ENCODE results near the gene SP9. TPM values are rescaled to one million over a fixed set of nuclear protein-coding genes. Genes with fewer than 3 reads are reported as not detected.

SP9 gene
- total RNA-seq, 1 experiment from 2014 or later = not detected

DNA sequence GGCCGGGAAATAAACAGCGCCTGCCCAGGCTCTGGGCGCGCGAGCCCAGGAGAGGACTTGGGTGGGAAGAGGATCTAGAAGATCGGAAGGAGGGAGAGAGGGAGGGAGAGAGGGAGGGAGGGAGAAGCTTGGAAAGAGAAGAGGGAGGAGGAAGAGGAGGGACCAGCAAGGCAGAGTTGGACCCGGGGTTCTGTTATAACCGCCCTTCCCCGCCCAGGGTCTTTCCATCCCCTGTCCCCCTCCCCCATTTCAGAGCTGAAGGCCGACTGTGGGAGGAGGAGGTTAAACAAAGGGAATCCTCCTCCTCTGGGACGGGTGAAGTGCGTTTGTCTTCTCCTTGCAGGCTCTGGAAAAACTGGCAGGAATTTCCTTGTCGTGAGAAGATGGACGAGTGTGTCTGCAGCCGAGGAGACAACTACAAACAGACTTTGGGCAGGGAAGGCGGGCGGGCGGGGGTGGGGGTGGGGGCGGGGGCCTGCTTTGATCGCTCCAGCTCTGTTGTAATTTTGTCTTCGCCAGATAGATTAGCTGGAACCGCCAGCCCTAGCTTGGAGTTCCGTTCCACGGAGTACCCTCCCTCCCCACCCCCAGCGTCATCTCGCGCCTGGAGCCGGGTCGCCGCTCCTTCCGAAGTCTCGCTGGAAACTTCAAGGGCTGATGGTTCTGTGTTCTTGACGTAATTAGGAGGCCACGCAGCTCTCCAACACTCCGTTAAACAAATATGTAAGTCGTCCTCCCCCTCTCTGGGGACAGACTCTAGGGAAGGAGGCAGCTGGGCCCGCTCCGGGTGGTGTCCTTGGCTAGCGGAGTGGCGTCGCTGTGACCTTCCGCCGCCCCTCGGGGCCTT is 6.4 kb upstream of the SP9 start:
- Histone ChIP-seq H3K79me1 (ENCODE audit: insufficient read depth, low read depth, low read length, poor library complexity, severe bottlenecking) (no peaks in the 10 kb centered on the region), H2BK120ac (ENCODE audit: low read depth, low read length, poor library complexity, severe bottlenecking) (no peak overlapping the region), H3K79me2 (ENCODE audit: insufficient read depth, low read length) (no peaks in the 10 kb centered on the region), H3K4me2 (ENCODE audit: insufficient read depth, insufficient read length, low read length) (peak overlapping the region; percentile 50), H3T11ph (ENCODE audit: low read length) (no peak overlapping the region), H2BK20ac (ENCODE audit: low read depth, low read length, poor library complexity, severe bottlenecking) (no peak overlapping the region), H2BK15ac (ENCODE audit: low read depth, low read length) (no peak overlapping the region), H2AFZ (ENCODE audit: low read length) (no peak overlapping the region), H3K9me3 (ENCODE audit: control insufficient read depth, low read depth, low read length) (no peaks in the 10 kb centered on the region), H3K9ac (ENCODE audit: extremely low read depth, insufficient read length, low read length) (no peak overlapping the region), H3K23me2 (ENCODE audit: insufficient read length, low read depth, low read length, poor library complexity, severe bottlenecking) (peaks cover 25% of the 10 kb centered on the region), H3K23ac (ENCODE audit: insufficient read length, low read depth, low read length) (no peak overlapping the region), H2AK5ac (ENCODE audit: insufficient read length, low read length) (no peak overlapping the region), H4K91ac (ENCODE audit: insufficient read length, low read depth, low read length) (no peak overlapping the region), H4K5ac (ENCODE audit: insufficient read length, low read depth, low read length) (no peak overlapping the region), H2BK12ac (ENCODE audit: insufficient read length, low read depth, low read length) (no peak overlapping the region), H2BK5ac (ENCODE audit: insufficient read length, low read length) (no peak overlapping the region), H3K4ac (ENCODE audit: low read depth, low read length) (no peak overlapping the region), H3K27ac (ENCODE audit: insufficient read length, low read depth, low read length) (no peak overlapping the region), H4K8ac (replicated peaks; ENCODE audit: insufficient read length, low read depth, low read length) (no peak overlapping the region), H3K4me1 (ENCODE audit: insufficient read depth, low read length) (peaks cover 3% of the 10 kb centered on the region; the same call in 1 of the 2 replicates), H3K14ac (ENCODE audit: insufficient read depth, low read length) (no peak overlapping the region; the same call in 1 of the 2 replicates), H4K20me1 (ENCODE audit: control insufficient read depth, insufficient read depth, insufficient read length) (no peaks in the 10 kb centered on the region), H3K27me3 (ENCODE audit: insufficient read depth, low read length) (peaks cover 71% of the 10 kb centered on the region), H3K18ac (ENCODE audit: insufficient read length, low read depth, low read length) (no peak overlapping the region), H3K56ac (ENCODE audit: insufficient read length, low read depth, low read length) (no peak overlapping the region)
- DNase-seq = peak; percentile 63
- Mint-ChIP-seq H3K27me3 (ENCODE audit: low read depth) (peaks cover 99% of the 10 kb centered on the region), H3K4me3 (peak overlapping the region; percentile 51 to 94), H3K4me1 (peaks cover 52 to 60% of the 10 kb centered on the region in 2 experiments), H3K9me3 (peaks cover 3 to 7% of the 10 kb centered on the region in 2 experiments; a peak in 2 of 5 replicates), H3K36me3 (ENCODE audit: insufficient read depth in 1 of 3, low read depth in 3 of 3) (peaks cover 0 to 2% (median 0%) of the 10 kb centered on the region in 3 experiments; a peak in 1 of 7 replicates), H3K27ac (no peak overlapping the region)
- WGBS (ENCODE audit: extremely low coverage, insufficient read length, low lambda C conversion rate) = no CpG with 5 or more reads among the region's 44 CpGs
- TF ChIP-seq CTCF (conservative IDR thresholded peaks at IDR 0.05) = no peak
